GM20431 (cell line): ENCODE data around the gene ZNF618.

Experiments
- in situ Hi-C: fragments of 300-500 bp; cut with MseI, MboI; formaldehyde crosslinking; loops from one replicate; pipeline ENCODE4 v1.15.0; 2020; ENCODE audit warnings: low sequenced_read_pairs; ENCODE audit not compliant: unreplicated experiment

The ZNF618 gene

GRCh38 chr9:114100536-114100935 lies 224.4 kb downstream of the ZNF618 start:
- in situ Hi-C loops = no loop called here

- in situ Hi-C loops = no loop called here
These were observed 226.4 kb downstream of the ZNF618 start for GRCh38 chr9:114102484-114102883.

- in situ Hi-C loops = no loop called here
These were observed 229.1 kb downstream of the ZNF618 start for GRCh38 chr9:114105236-114105635.
